ENCODE data around the gene FNDC11.

FNDC11 gene

GRCh38 chr20:63547725-63548480 lies 6.1 kb upstream of the FNDC11 start, which contains the start of gene SRMS:
Gene SRMS, minus strand, starts transcription at chr20:63547749. Its CDS starts 286 bp downstream, at chr20:63547463.
- Histone ChIP-seq H3K4me1 (ENCODE audit: insufficient read depth, poor library complexity, severe bottlenecking) (peaks cover 25% of the 10 kb centered on the region), H3K27ac (ENCODE audit: poor library complexity, severe bottlenecking) (no peak within 1 kb of the TSS), H3K9me3 (ENCODE audit: severe bottlenecking) (no peaks in the 10 kb centered on the region), H3K36me3 (ENCODE audit: low read depth) (no peaks in the 10 kb centered on the region), H3K4me3 (ENCODE audit: severe bottlenecking) (no peak within 1 kb of the TSS), H3K27me3 (ENCODE audit: insufficient read depth, poor library complexity, severe bottlenecking) (no peaks in the 10 kb centered on the region)
- 0 out of 3 replicates have a peak, but pooled peaks have one; percentile 3 for ATAC-seq (ENCODE audit: low read depth)
- TF ChIP-seq CTCF (IDR thresholded peaks at IDR 0.05; ENCODE audit: poor library complexity, severe bottlenecking): no peak
- peak; percentile 83 for DNase-seq (ENCODE audit: low spot score)

- H3K4me1 ChIP-seq (ENCODE audit: insufficient read depth, poor library complexity, severe bottlenecking): peaks cover 28% of the 10 kb centered on the region
- TF ChIP-seq CTCF (IDR thresholded peaks at IDR 0.05; ENCODE audit: poor library complexity, severe bottlenecking): no peak
- no peaks in the 10 kb centered on the region for H3K27me3 ChIP-seq (ENCODE audit: insufficient read depth, poor library complexity, severe bottlenecking)
- DNase-seq (ENCODE audit: low spot score) (peak; percentile 81), ATAC-seq (ENCODE audit: low read depth) (no peak)
- H3K4me3 ChIP-seq (ENCODE audit: severe bottlenecking): no peak overlapping the region
- no peak overlapping the region for H3K27ac ChIP-seq (ENCODE audit: poor library complexity, severe bottlenecking)
- no peaks in the 10 kb centered on the region for H3K36me3 ChIP-seq (ENCODE audit: low read depth)
- H3K9me3 ChIP-seq (ENCODE audit: severe bottlenecking): no peaks in the 10 kb centered on the region
Observed at GRCh38 chr20:63548542-63548941, 5.4 kb upstream of the FNDC11 start.

GRCh38 chr20:63549019-63549418 lies 4.9 kb upstream of the FNDC11 start:
- H3K36me3 ChIP-seq (ENCODE audit: low read depth): no peaks in the 10 kb centered on the region
- no peak overlapping the region for H3K27ac ChIP-seq (ENCODE audit: poor library complexity, severe bottlenecking)
- no peaks in the 10 kb centered on the region for H3K27me3 ChIP-seq (ENCODE audit: insufficient read depth, poor library complexity, severe bottlenecking)
- no peaks in the 10 kb centered on the region for H3K9me3 ChIP-seq (ENCODE audit: severe bottlenecking)
- no peak for ATAC-seq (ENCODE audit: low read depth)
- H3K4me1 ChIP-seq (ENCODE audit: insufficient read depth, poor library complexity, severe bottlenecking): peaks cover 28% of the 10 kb centered on the region
- TF ChIP-seq CTCF (IDR thresholded peaks at IDR 0.05; ENCODE audit: poor library complexity, severe bottlenecking): no peak
- no peak overlapping the region for H3K4me3 ChIP-seq (ENCODE audit: severe bottlenecking)
- no peak for DNase-seq (ENCODE audit: low spot score)

- H3K4me1 ChIP-seq (ENCODE audit: insufficient read depth, poor library complexity, severe bottlenecking): peaks cover 24% of the 10 kb centered on the region
- no peaks in the 10 kb centered on the region for H3K27me3 ChIP-seq (ENCODE audit: insufficient read depth, poor library complexity, severe bottlenecking)
Observed at GRCh38 chr20:63549679-63550282, 4.2 kb upstream of the FNDC11 start.

More at GRCh38 chr20:63549679-63550282, 4.2 kb upstream of the FNDC11 start:
- no peak for TF ChIP-seq CTCF (IDR thresholded peaks at IDR 0.05; ENCODE audit: poor library complexity, severe bottlenecking)
- no peak for ATAC-seq (ENCODE audit: low read depth)
- H3K36me3 ChIP-seq (ENCODE audit: low read depth): no peaks in the 10 kb centered on the region
- H3K9me3 ChIP-seq (ENCODE audit: severe bottlenecking): no peaks in the 10 kb centered on the region
- H3K27ac ChIP-seq (ENCODE audit: poor library complexity, severe bottlenecking): no peak overlapping the region
- peak; percentile 86 for DNase-seq (ENCODE audit: low spot score)
- no peak overlapping the region for H3K4me3 ChIP-seq (ENCODE audit: severe bottlenecking)
